ENCODE measurements around the gene PRSS27. TPM values are rescaled to one million over a fixed set of nuclear protein-coding genes. Genes with fewer than 3 reads are reported as not detected.

Gene PRSS27
- total and polyA plus RNA-seq, 2 donors (not counting 3 experiments of a cell fraction or from before 2014, with no cell fraction given) = 0.33 to 0.53 TPM

DNA sequence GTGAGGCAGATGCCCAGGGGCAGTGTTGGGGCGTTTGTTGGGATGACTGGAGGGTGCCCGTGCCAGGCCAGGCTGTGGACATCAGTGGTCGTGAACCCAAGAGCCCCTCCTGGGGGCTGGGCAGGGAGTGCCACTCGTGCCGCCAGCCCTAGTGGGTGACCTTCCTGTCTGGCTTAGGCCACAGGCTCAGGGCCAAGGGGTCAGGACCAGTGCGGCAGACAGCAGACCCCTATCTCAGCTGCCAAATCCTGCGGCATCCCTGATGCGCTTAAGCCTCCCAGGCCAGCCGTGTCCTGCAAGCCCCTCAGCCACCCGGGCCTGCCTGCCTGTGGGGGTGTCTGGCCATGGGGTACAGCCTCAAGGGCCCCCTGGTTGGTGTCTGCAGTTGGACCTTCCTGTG, 14.7 kb downstream of the PRSS27 start:
- dilution Hi-C loops (cut with MboI; ENCODE audit: extremely low pct_ligation_motif_present, low sequenced_read_pairs) = no loop called here
- BruUV-seq (replicated peaks) = no TSS peak

More for the DNA sequence above, 14.7 kb downstream of the PRSS27 start:
- no peaks in the 10 kb centered on the region for H3K79me2 ChIP-seq (ENCODE audit: control insufficient read depth, insufficient read depth, low read length)
- H3K4me2 ChIP-seq (ENCODE audit: insufficient read depth, low read length) = no peak overlapping the region
- H3K27ac ChIP-seq (ENCODE audit: insufficient read depth, low read depth, low read length) = no peak overlapping the region
- peaks cover 3 to 42% of the 10 kb centered on the region in 2 experiments for H3K36me3 ChIP-seq (ENCODE audit: control insufficient read depth in 2 of 2, extremely low read depth in 1 of 2, insufficient read depth in 2 of 2, low read length in 2 of 2)
- no peaks in the 10 kb centered on the region for H4K20me1 ChIP-seq (replicated peaks; ENCODE audit: control insufficient read depth, extremely low read depth, insufficient read depth, low read length)
- H3K4me3 ChIP-seq (replicated peaks in 1 of 3; ENCODE audit: insufficient read depth in 1 of 3, low read depth in 1 of 3, low read length in 3 of 3) = no peak overlapping the region
- no peaks in the 10 kb centered on the region for H3K9me1 ChIP-seq (replicated peaks; ENCODE audit: control insufficient read depth, extremely low read depth, insufficient read depth, low read length)
- H3K9ac ChIP-seq (replicated peaks; ENCODE audit: extremely low read depth, insufficient read depth, low read length) = no peak overlapping the region
- no peaks in the 10 kb centered on the region for H3K27me3 ChIP-seq (ENCODE audit: control insufficient read depth in 2 of 2, insufficient read depth in 2 of 2, low read length in 2 of 2)
- ChIA-PET POLR2A (no interaction called here), CTCF (no interaction called here)
- H3K4me1 ChIP-seq (ENCODE audit: control insufficient read depth, extremely low read depth, insufficient read depth, low read length) = no peaks in the 10 kb centered on the region
- no peak overlapping the region for H2AFZ ChIP-seq (ENCODE audit: low read depth, low read length)
- intact Hi-C loops (cut with micrococcal nuclease) = no loop called here
- FAIRE-seq (no peak), DNase-seq (ENCODE audit: low read depth, low spot score) (no peak)
- H3K9me3 ChIP-seq (replicated peaks; ENCODE audit: control insufficient read depth, insufficient read depth, low read length) = no peaks in the 10 kb centered on the region
- no peak for TF ChIP-seq JUN (IDR thresholded peaks at IDR 0.05; ENCODE audit: borderline replicate concordance, insufficient read depth, insufficient read length, low read depth)
- TF ChIP-seq, protein P1, sequence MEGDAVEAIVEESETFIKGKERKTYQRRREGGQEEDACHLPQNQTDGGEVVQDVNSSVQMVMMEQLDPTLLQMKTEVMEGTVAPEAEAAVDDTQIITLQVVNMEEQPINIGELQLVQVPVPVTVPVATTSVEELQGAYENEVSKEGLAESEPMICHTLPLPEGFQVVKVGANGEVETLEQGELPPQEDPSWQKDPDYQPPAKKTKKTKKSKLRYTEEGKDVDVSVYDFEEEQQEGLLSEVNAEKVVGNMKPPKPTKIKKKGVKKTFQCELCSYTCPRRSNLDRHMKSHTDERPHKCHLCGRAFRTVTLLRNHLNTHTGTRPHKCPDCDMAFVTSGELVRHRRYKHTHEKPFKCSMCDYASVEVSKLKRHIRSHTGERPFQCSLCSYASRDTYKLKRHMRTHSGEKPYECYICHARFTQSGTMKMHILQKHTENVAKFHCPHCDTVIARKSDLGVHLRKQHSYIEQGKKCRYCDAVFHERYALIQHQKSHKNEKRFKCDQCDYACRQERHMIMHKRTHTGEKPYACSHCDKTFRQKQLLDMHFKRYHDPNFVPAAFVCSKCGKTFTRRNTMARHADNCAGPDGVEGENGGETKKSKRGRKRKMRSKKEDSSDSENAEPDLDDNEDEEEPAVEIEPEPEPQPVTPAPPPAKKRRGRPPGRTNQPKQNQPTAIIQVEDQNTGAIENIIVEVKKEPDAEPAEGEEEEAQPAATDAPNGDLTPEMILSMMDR (IDR thresholded peaks at IDR 0.05; ENCODE audit: extremely low read depth in 1 of 2, insufficient read depth in 1 of 2, low read depth in 1 of 2, low read length in 2 of 2) = no peak
- TF ChIP-seq, protein P2, sequence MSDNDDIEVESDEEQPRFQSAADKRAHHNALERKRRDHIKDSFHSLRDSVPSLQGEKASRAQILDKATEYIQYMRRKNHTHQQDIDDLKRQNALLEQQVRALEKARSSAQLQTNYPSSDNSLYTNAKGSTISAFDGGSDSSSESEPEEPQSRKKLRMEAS (IDR thresholded peaks at IDR 0.05; ENCODE audit: insufficient read depth, insufficient read length) = no peak
- no peak for TF ChIP-seq FOS (IDR thresholded peaks at IDR 0.05; ENCODE audit: borderline replicate concordance, insufficient read depth, low read length)
- no peak for TF ChIP-seq EZH2 (IDR thresholded peaks at IDR 0.05; ENCODE audit: borderline replicate concordance, low read depth, low read length, severe bottlenecking)
- no peak for TF ChIP-seq GATA2 (IDR thresholded peaks at IDR 0.05; ENCODE audit: insufficient read depth, insufficient read length, low read depth, low read length)
- no peak for TF ChIP-seq POLR2A (IDR thresholded peaks at IDR 0.05; ENCODE audit: low read depth, low read length)
- TF ChIP-seq POLR2AphosphoS5 (IDR thresholded peaks at IDR 0.05; ENCODE audit: insufficient read depth, low read depth, low read length) = no peak
- no peak for TF ChIP-seq MYC (IDR thresholded peaks at IDR 0.05; ENCODE audit: low read depth, low read length)

Data from endothelial cell of umbilical vein (primary cell).